ENCODE measurements around the gene SDHB. TPM values are rescaled to one million over a fixed set of nuclear protein-coding genes. Genes with fewer than 3 reads are reported as not detected.

SDHB gene
- total RNA-seq, 4 donors from 2014 or later = 53.0 to 152 (median 74.7) TPM

- no peaks in the 10 kb centered on the region for H3K9me3 ChIP-seq
- TF ChIP-seq POLR2A (IDR thresholded peaks at IDR 0.05) (no peak), CTCF (IDR thresholded peaks at IDR 0.05) (no peak)
- no peak for DNase-seq
- intact Hi-C loops (cut with DNase I; ENCODE audit: low total_unique reads) = no loop called here
- H3K27me3 ChIP-seq = no peaks in the 10 kb centered on the region
- H3K4me1 ChIP-seq = peaks cover 0 to 18% of the 10 kb centered on the region in 2 donors
- H3K4me3 ChIP-seq = no peak overlapping the region
- H3K36me3 ChIP-seq = no peaks in the 10 kb centered on the region
- H3K27ac ChIP-seq = no peak overlapping the region
Measured at GRCh38 chr1:17014671-17015567, 38.9 kb downstream of the SDHB start.

GRCh38 chr1:17013491-17014320, 40.1 kb downstream of the SDHB start:
- Histone ChIP-seq H3K9me3 (no peaks in the 10 kb centered on the region), H3K4me1 (peaks cover 0 to 18% of the 10 kb centered on the region in 2 donors), H3K36me3 (no peaks in the 10 kb centered on the region), H3K27me3 (no peaks in the 10 kb centered on the region), H3K4me3 (no peak overlapping the region), H3K27ac (no peak overlapping the region)
- intact Hi-C loops (cut with DNase I; ENCODE audit: low total_unique reads) = no loop called here
- DNase-seq = peak in 1 of 2 donors; percentile 5
- TF ChIP-seq CTCF (IDR thresholded peaks at IDR 0.05) = no peak
- no peak for TF ChIP-seq POLR2A (IDR thresholded peaks at IDR 0.05)

- Histone ChIP-seq H3K4me3 (no peak overlapping the region), H3K4me1 (peaks cover 0 to 18% of the 10 kb centered on the region in 2 donors), H3K36me3 (no peaks in the 10 kb centered on the region), H3K27ac (no peak overlapping the region), H3K27me3 (no peaks in the 10 kb centered on the region), H3K9me3 (no peaks in the 10 kb centered on the region)
- no peak for DNase-seq
- TF ChIP-seq CTCF (IDR thresholded peaks at IDR 0.05) (no peak), POLR2A (IDR thresholded peaks at IDR 0.05) (no peak)
- intact Hi-C loops (cut with DNase I; ENCODE audit: low total_unique reads) = no loop called here
Measured at GRCh38 chr1:17012775-17013490, 40.9 kb downstream of the SDHB start.

- intact Hi-C loops (cut with DNase I; ENCODE audit: low total_unique reads) = no loop called here
- no peaks in the 10 kb centered on the region for H3K36me3 ChIP-seq
- peak; percentile 61 to 68 for DNase-seq
- H3K4me3 ChIP-seq = peak within 1 kb of the TSS; percentile 72 to 74
- H3K27ac ChIP-seq = peak within 1 kb of the TSS; percentile 47 to 61
- H3K9me3 ChIP-seq = no peaks in the 10 kb centered on the region
- peaks cover 0 to 18% of the 10 kb centered on the region in 2 donors for H3K4me1 ChIP-seq
- H3K27me3 ChIP-seq = no peaks in the 10 kb centered on the region
- TF ChIP-seq POLR2A (IDR thresholded peaks at IDR 0.05) (peak; percentile 18 to 54), CTCF (IDR thresholded peaks at IDR 0.05) (peak in 2 of 4 experiments; percentile 10 to 24)
Measured at GRCh38 chr1:17011439-17012307, 42.2 kb downstream of the SDHB start, which contains the start of gene ATP13A2. TSS of gene ATP13A2 (minus strand) at chr1:17011928. CDS start at chr1:17011738, 190 bp downstream.

Measured in uterus (tissue), 4 donors.